ENCODE measurements around the gene MORC1. TPM values are rescaled to one million over a fixed set of nuclear protein-coding genes. Genes with fewer than 3 reads are reported as not detected.
"Not testable (repeated sequence)": the region's sequence is repeated elsewhere in the genome, so short reads cannot be mapped to it uniquely, and the experiment has no call there.

MORC1 gene
- polyA plus RNA-seq, 1 donor (not counting 4 experiments of a cell fraction or from before 2014, with no cell fraction given): not detected

DNA sequence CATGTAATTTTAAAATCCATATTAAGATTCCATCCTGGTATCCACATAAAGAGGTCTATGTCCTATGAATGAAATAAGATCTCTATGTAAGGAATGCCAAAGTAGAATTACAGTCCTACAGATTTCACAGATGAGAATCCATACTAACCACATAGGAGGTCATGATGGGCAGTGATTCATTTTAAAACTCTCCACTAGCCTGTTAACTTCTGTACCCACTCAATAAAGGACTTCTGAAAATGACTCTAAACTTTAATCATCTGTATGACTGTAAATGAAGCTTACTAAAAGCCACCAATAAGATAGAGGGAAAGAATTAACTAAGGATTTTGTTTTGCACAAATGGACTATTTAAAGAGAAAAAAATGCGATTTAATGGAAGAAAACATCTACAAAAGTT, 28.7 kb downstream of the MORC1 start:
- H3K36me3 ChIP-seq (ENCODE audit: control insufficient read depth in 2 of 2, extremely low read depth in 1 of 2, insufficient read depth in 2 of 2, low read length in 2 of 2): no peaks in the 10 kb centered on the region
- no peaks in the 10 kb centered on the region for H3K4me1 ChIP-seq (ENCODE audit: control insufficient read depth, extremely low read depth, insufficient read depth, low read length)
- dilution Hi-C loops (cut with MboI; ENCODE audit: extremely low pct_ligation_motif_present, low sequenced_read_pairs): no loop called here
- H3K9me1 ChIP-seq (ENCODE audit: control insufficient read depth, extremely low read depth, insufficient read depth, low read length): no peaks in the 10 kb centered on the region
- H3K79me2 ChIP-seq (ENCODE audit: control insufficient read depth, insufficient read depth, low read length): no peaks in the 10 kb centered on the region
- H3K4me2 ChIP-seq (ENCODE audit: control insufficient read depth, extremely low read depth, insufficient read depth, low read depth, low read length): no peak overlapping the region
- no peak overlapping the region for H3K4me3 ChIP-seq (ENCODE audit: control insufficient read depth in 2 of 3, extremely low read depth in 1 of 3, insufficient read depth in 2 of 3, low read depth in 1 of 3, low read length in 3 of 3)
- FAIRE-seq (no peak), DNase-seq (ENCODE audit: low read depth, low spot score) (no peak)
- no peak overlapping the region for H3K9ac ChIP-seq (ENCODE audit: control insufficient read depth, extremely low read depth, insufficient read depth, low read length)
- H4K20me1 ChIP-seq (ENCODE audit: control insufficient read depth, extremely low read depth, insufficient read depth, low read length): no peaks in the 10 kb centered on the region
- H3K27me3 ChIP-seq (ENCODE audit: control insufficient read depth, extremely low read depth, insufficient read depth, low read length): no peaks in the 10 kb centered on the region
- TF ChIP-seq EZH2 (IDR thresholded peaks at IDR 0.05; ENCODE audit: low read length): no peak
- TF ChIP-seq, protein P1, sequence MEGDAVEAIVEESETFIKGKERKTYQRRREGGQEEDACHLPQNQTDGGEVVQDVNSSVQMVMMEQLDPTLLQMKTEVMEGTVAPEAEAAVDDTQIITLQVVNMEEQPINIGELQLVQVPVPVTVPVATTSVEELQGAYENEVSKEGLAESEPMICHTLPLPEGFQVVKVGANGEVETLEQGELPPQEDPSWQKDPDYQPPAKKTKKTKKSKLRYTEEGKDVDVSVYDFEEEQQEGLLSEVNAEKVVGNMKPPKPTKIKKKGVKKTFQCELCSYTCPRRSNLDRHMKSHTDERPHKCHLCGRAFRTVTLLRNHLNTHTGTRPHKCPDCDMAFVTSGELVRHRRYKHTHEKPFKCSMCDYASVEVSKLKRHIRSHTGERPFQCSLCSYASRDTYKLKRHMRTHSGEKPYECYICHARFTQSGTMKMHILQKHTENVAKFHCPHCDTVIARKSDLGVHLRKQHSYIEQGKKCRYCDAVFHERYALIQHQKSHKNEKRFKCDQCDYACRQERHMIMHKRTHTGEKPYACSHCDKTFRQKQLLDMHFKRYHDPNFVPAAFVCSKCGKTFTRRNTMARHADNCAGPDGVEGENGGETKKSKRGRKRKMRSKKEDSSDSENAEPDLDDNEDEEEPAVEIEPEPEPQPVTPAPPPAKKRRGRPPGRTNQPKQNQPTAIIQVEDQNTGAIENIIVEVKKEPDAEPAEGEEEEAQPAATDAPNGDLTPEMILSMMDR (optimal IDR thresholded peaks at IDR 0.05 in 1 of 3, IDR thresholded peaks at IDR 0.05 in 1 of 3, conservative IDR thresholded peaks at IDR 0.05 in 1 of 3; ENCODE audit: extremely low read depth in 1 of 3, insufficient read depth in 2 of 3, low read length in 3 of 3): no peak
- no peaks in the 10 kb centered on the region for H3K9me3 ChIP-seq (ENCODE audit: control insufficient read depth, low read depth, low read length)
- no peak overlapping the region for H3K27ac ChIP-seq (ENCODE audit: control insufficient read depth, insufficient read depth, low read length)
- H2AFZ ChIP-seq (ENCODE audit: control insufficient read depth, low read length): no peak overlapping the region

DNA sequence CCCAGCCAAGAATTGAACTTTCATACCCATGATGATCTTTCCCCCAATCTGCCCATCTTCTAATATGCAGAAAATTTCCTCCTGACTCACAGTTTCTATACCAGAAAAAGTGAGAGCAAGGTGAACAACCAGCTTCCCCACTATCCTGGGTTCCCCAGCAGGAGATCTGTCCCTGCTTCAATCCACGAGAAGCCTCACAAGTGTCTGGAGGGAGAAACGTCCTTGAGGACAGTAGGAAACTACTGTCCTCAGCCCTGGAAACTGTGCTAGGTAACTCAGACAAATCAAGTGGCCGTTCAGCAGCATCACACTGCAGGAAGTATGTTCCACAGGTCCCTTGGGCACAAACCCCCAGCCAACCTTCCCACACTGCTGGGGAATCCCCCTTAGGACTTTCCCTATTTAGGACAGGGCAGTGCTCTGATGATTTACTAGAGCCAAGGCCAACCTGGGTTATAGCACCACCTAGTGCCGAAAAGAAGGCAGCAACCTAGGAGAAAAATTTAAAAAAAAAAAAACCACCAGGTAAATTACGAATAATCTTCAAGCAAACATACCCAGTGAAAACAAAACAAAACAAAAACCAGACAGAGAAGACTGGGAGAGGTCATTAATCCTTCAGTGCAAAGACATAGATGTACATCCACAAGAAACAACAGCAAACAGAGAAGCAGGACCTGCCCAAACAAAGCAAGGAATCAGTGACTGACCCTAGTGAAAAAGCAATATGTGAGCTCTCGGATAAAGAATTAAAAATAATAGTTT, 36.0 kb downstream of the MORC1 start:
- no peak overlapping the region for H3K9ac ChIP-seq (ENCODE audit: control insufficient read depth, extremely low read depth, insufficient read depth, low read length)
- H3K4me2 ChIP-seq (ENCODE audit: control insufficient read depth, extremely low read depth, insufficient read depth, low read depth, low read length): no peak overlapping the region
- TF ChIP-seq EZH2 (IDR thresholded peaks at IDR 0.05; ENCODE audit: low read length): no peak
- TF ChIP-seq, protein P1 (optimal IDR thresholded peaks at IDR 0.05 in 1 of 3, IDR thresholded peaks at IDR 0.05 in 1 of 3, conservative IDR thresholded peaks at IDR 0.05 in 1 of 3; ENCODE audit: extremely low read depth in 1 of 3, insufficient read depth in 2 of 3, low read length in 3 of 3): peak; percentile 53 to 76 (median 58)
- H3K4me1 ChIP-seq (ENCODE audit: control insufficient read depth, extremely low read depth, insufficient read depth, low read length): no peaks in the 10 kb centered on the region
- no peaks in the 10 kb centered on the region for H3K79me2 ChIP-seq (ENCODE audit: control insufficient read depth, insufficient read depth, low read length)
- H3K36me3 ChIP-seq (ENCODE audit: control insufficient read depth in 2 of 2, extremely low read depth in 1 of 2, insufficient read depth in 2 of 2, low read length in 2 of 2): no peaks in the 10 kb centered on the region
- no peaks in the 10 kb centered on the region for H3K9me3 ChIP-seq (ENCODE audit: control insufficient read depth, low read depth, low read length)
- no peak overlapping the region for H3K4me3 ChIP-seq (ENCODE audit: control insufficient read depth in 2 of 3, extremely low read depth in 1 of 3, insufficient read depth in 2 of 3, low read depth in 1 of 3, low read length in 3 of 3)
- H3K27ac ChIP-seq (ENCODE audit: control insufficient read depth, insufficient read depth, low read length): no peak overlapping the region
- no peak for DNase-seq (ENCODE audit: low read depth, low spot score)
- no peak for FAIRE-seq
- H2AFZ ChIP-seq (ENCODE audit: control insufficient read depth, low read length): no peak overlapping the region
- no peaks in the 10 kb centered on the region for H3K27me3 ChIP-seq (ENCODE audit: control insufficient read depth, extremely low read depth, insufficient read depth, low read length)
- no peaks in the 10 kb centered on the region for H4K20me1 ChIP-seq (ENCODE audit: control insufficient read depth, extremely low read depth, insufficient read depth, low read length)
- H3K9me1 ChIP-seq (ENCODE audit: control insufficient read depth, extremely low read depth, insufficient read depth, low read length): no peaks in the 10 kb centered on the region
- dilution Hi-C loops (cut with MboI; ENCODE audit: extremely low pct_ligation_motif_present, low sequenced_read_pairs): no loop called here

DNA sequence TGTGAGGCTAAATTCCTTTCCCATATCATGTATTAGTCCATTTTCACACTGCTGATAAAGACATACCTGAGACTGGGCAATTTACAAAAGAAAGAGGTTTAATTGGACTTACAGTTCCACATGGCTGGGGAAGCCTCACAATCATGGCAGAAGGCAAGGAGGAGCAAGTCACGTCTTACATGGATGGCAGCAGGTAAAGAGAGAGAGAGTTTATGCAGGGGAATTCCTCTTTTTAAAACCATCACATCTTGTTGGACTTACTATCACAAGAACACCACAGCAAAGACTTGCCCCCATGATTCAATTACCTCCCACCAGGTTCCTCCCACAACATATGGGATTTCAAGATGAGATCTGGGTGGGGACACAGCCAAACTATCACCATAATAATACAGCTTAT, 37.8 kb downstream of the MORC1 start:
- H3K4me1 ChIP-seq (ENCODE audit: control insufficient read depth, extremely low read depth, insufficient read depth, low read length); H3K27ac ChIP-seq (ENCODE audit: control insufficient read depth, insufficient read depth, low read length); H3K4me2 ChIP-seq (ENCODE audit: control insufficient read depth, extremely low read depth, insufficient read depth, low read depth, low read length); H3K4me3 ChIP-seq (ENCODE audit: control insufficient read depth in 2 of 3, extremely low read depth in 1 of 3, insufficient read depth in 2 of 3, low read depth in 1 of 3, low read length in 3 of 3); H3K9me3 ChIP-seq (ENCODE audit: control insufficient read depth, low read depth, low read length); H3K9me1 ChIP-seq (ENCODE audit: control insufficient read depth, extremely low read depth, insufficient read depth, low read length); FAIRE-seq; dilution Hi-C loops (cut with MboI; ENCODE audit: extremely low pct_ligation_motif_present, low sequenced_read_pairs); H4K20me1 ChIP-seq (ENCODE audit: control insufficient read depth, extremely low read depth, insufficient read depth, low read length); H3K36me3 ChIP-seq (ENCODE audit: control insufficient read depth in 2 of 2, extremely low read depth in 1 of 2, insufficient read depth in 2 of 2, low read length in 2 of 2); H3K9ac ChIP-seq (ENCODE audit: control insufficient read depth, extremely low read depth, insufficient read depth, low read length); H3K79me2 ChIP-seq (ENCODE audit: control insufficient read depth, insufficient read depth, low read length); H3K27me3 ChIP-seq (ENCODE audit: control insufficient read depth, extremely low read depth, insufficient read depth, low read length); H2AFZ ChIP-seq (ENCODE audit: control insufficient read depth, low read length); DNase-seq (ENCODE audit: low read depth, low spot score): not testable (repeated sequence)
